ENCODE measurements around the gene CDH10. TPM values are rescaled to one million over a fixed set of nuclear protein-coding genes. Genes with fewer than 3 reads are reported as not detected.

The CDH10 gene
- total RNA-seq, 1 donor = 2.2 TPM

DNA sequence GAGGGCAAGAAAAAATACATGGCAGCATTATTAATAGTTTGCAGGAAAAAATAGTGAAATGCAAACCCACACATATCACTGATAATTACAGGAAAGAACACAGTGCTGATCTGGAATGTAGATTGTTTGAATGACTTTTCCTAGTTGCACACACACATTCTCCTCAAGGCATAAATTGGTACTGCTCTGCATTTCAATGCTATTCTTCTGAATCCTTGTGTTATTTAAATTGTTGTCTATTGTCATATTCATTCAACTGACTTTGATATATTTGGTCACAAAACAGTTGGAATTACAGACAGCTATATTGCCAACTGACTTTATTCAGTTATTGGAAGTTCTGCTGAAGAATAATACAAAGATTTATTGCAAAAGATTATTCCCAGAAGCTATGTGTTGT is 139.5 kb downstream of the CDH10 start:
- no peak overlapping the region for H3K4me3 ChIP-seq (ENCODE audit: low read depth, low read length)
- no peak for DNase-seq (ENCODE audit: low read depth)
- TF ChIP-seq, protein P1, sequence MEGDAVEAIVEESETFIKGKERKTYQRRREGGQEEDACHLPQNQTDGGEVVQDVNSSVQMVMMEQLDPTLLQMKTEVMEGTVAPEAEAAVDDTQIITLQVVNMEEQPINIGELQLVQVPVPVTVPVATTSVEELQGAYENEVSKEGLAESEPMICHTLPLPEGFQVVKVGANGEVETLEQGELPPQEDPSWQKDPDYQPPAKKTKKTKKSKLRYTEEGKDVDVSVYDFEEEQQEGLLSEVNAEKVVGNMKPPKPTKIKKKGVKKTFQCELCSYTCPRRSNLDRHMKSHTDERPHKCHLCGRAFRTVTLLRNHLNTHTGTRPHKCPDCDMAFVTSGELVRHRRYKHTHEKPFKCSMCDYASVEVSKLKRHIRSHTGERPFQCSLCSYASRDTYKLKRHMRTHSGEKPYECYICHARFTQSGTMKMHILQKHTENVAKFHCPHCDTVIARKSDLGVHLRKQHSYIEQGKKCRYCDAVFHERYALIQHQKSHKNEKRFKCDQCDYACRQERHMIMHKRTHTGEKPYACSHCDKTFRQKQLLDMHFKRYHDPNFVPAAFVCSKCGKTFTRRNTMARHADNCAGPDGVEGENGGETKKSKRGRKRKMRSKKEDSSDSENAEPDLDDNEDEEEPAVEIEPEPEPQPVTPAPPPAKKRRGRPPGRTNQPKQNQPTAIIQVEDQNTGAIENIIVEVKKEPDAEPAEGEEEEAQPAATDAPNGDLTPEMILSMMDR (IDR thresholded peaks at IDR 0.05; ENCODE audit: insufficient read depth, low read depth, low read length) = no peak

DNA sequence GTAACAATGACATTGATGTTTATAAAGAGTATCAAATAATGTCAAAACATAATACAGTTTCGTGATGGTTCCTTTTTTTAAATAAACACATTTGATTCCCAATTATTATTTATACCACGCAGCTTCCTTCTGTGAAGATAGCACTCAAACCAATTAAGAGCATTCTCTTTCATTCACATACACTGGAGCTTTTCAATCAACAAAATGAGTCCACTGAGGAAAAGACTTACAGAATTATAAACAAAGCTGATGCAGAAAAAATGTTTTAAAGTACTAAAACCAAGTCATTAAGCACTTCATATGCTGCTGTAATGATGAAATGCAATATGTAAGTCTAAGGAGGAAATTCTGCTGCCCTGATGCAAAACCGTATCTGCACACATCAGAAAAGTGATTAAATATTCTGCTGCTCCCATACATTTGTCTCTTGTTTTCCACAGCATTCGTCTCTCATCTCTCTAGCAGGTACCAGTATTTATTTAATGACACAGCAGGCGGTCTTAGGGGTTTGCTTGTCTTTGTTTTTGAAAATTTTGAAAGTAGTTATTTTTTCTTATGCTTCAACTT is 147.1 kb downstream of the CDH10 start:
- DNase-seq (ENCODE audit: low read depth) = no peak
- TF ChIP-seq, protein P1 (IDR thresholded peaks at IDR 0.05; ENCODE audit: insufficient read depth, low read depth, low read length) = no peak

DNA sequence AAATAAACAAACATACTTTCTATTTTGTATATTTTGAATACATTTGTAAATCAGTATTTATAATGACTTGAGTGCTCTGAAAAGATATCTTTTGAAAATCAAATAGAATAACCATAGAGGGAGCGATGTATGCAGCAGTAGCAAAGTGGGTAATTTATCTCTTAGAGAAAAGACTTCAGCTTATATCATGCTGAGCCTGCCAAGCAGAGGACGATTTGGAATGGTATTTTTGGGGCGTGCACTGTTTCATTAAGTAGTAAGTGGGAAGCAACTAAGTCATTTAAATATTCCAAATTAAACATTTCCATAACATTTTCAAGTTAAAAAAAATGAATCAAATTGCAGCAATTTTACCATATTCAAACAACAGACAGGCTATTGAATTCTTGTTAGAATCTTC is 147.6 kb downstream of the CDH10 start:
- no peak for DNase-seq (ENCODE audit: low read depth)

More for the DNA sequence above, 147.1 kb downstream of the CDH10 start:
- no peak overlapping the region for H3K4me3 ChIP-seq (ENCODE audit: low read depth, low read length)

DNA sequence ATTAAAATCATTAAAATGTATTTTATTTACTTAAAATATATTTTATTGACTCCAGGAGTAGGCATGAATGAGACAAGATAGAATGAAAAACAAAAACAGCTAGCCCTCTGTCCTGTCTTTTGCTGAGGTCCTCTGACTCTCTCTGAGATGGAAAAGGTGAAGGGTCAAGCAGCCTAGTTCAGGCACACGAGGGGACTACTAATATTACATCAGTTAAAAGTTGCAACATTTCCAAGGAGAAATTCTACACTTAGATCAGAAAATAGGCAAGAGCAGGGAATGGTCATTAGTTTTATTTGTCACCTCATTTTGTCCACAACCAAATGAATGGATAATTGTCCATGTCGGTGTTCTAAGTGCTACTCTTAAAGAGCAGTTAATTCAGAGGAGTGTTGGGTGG is 148.5 kb downstream of the CDH10 start:
- DNase-seq (ENCODE audit: low read depth) = no peak
- TF ChIP-seq, protein P1 (IDR thresholded peaks at IDR 0.05; ENCODE audit: insufficient read depth, low read depth, low read length) = no peak

More for the DNA sequence above, 147.6 kb downstream of the CDH10 start:
- H3K4me3 ChIP-seq (ENCODE audit: low read depth, low read length) = no peak overlapping the region
- TF ChIP-seq, protein P1 (IDR thresholded peaks at IDR 0.05; ENCODE audit: insufficient read depth, low read depth, low read length) = no peak

DNA sequence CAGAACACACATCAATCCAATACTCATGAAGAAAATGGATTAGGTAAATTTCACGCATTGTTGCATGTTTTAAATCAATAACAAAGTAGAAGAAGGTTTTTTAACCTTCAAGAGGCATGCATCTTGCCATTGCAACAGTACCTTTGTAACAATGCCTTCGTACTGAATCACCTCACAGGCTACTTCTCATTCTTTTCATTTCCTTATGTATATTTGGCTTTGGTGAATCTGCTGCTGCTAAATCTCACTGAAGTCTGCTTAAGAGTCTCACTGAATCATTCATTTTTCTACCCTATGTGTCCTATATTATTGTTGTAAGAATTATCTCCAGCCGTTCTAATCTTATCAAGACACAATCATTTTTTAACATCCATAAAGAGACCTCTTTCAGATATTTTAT is 152.5 kb downstream of the CDH10 start:
- no peak for DNase-seq (ENCODE audit: low read depth)
- TF ChIP-seq, protein P1 (IDR thresholded peaks at IDR 0.05; ENCODE audit: insufficient read depth, low read depth, low read length) = no peak
- H3K4me3 ChIP-seq (ENCODE audit: low read depth, low read length) = no peak overlapping the region

More for the DNA sequence above, 148.5 kb downstream of the CDH10 start:
- no peak overlapping the region for H3K4me3 ChIP-seq (ENCODE audit: low read depth, low read length)

DNA sequence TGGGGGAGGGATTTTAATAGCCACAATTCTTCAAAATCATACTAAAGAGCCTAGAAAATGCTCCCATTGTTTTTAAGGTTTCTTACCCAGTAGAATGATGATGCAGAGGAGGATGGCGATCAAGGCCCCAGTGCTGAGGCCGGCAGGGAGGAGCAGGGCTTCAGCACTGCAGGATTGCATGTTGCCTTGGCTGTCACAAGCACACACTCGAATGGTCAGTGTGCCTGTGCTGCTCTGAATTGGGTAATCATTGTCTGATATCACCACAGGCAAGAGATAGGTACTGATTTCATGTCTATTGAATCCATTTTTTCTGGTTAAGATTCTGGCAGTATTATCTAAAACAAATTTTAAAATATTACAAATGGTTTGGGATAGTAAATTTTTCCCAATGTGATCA is 153.3 kb downstream of the CDH10 start:
- H3K4me3 ChIP-seq (ENCODE audit: low read depth, low read length) = no peak overlapping the region
- DNase-seq (ENCODE audit: low read depth) = no peak
- TF ChIP-seq, protein P1 (IDR thresholded peaks at IDR 0.05; ENCODE audit: insufficient read depth, low read depth, low read length) = no peak
